Measurements from ENCODE around the gene GHRH. TPM values are rescaled to one million over a fixed set of nuclear protein-coding genes. Genes with fewer than 3 reads are reported as not detected.

The GHRH gene
- total RNA-seq, 1 donor from 2014 or later = not detected

GRCh38 chr20:37218441-37218840 lies 43.2 kb downstream of the GHRH start:
- H3K4me1 ChIP-seq = no peaks in the 10 kb centered on the region
- no peak overlapping the region for H3K27ac ChIP-seq
- H3K4me3 ChIP-seq = no peak overlapping the region
- intact Hi-C loops (cut with DNase I) = no loop called here
- ATAC-seq (no peak), DNase-seq (no peak)
- no peaks in the 10 kb centered on the region for H3K27me3 ChIP-seq (ENCODE audit: low read depth)
- TF ChIP-seq CTCF (IDR thresholded peaks at IDR 0.05) = no peak
- H3K9me3 ChIP-seq = no peaks in the 10 kb centered on the region
- peaks cover 80% of the 10 kb centered on the region for H3K36me3 ChIP-seq

GRCh38 chr20:37209661-37210314 lies 51.8 kb downstream of the GHRH start:
- no peak for DNase-seq

GRCh38 chr20:37209193-37209592 lies 52.4 kb downstream of the GHRH start:
- DNase-seq (no peak), ATAC-seq (no peak)
- H3K4me1 ChIP-seq = no peaks in the 10 kb centered on the region
- intact Hi-C loops (cut with DNase I) = loop anchor here (10.0 kb wide), 1 partner anchor 326 kb away; no protein-coding TSS in a partner anchor
- H3K9me3 ChIP-seq = no peaks in the 10 kb centered on the region
- no peak for TF ChIP-seq CTCF (IDR thresholded peaks at IDR 0.05)
- H3K4me3 ChIP-seq = no peak overlapping the region
- no peak overlapping the region for H3K27ac ChIP-seq
- H3K36me3 ChIP-seq = peaks cover 99% of the 10 kb centered on the region
- no peaks in the 10 kb centered on the region for H3K27me3 ChIP-seq (ENCODE audit: low read depth)

More at GRCh38 chr20:37209661-37210314, 51.8 kb downstream of the GHRH start:
- Histone ChIP-seq H3K9me3 (no peaks in the 10 kb centered on the region), H3K4me3 (no peak overlapping the region), H3K27me3 (ENCODE audit: low read depth) (no peaks in the 10 kb centered on the region), H3K36me3 (peaks cover 99% of the 10 kb centered on the region), H3K4me1 (no peaks in the 10 kb centered on the region), H3K27ac (no peak overlapping the region)
- no peak for TF ChIP-seq CTCF (IDR thresholded peaks at IDR 0.05)
- intact Hi-C loops (cut with DNase I) = loop anchor here (10.0 kb wide), 1 partner anchor 325 kb away; no protein-coding TSS in a partner anchor
- no peak for ATAC-seq

GRCh38 chr20:37207171-37207570 lies 54.4 kb downstream of the GHRH start:
- no peak overlapping the region for H3K4me3 ChIP-seq
- H3K27me3 ChIP-seq (ENCODE audit: low read depth) = no peaks in the 10 kb centered on the region
- no peak for TF ChIP-seq CTCF (IDR thresholded peaks at IDR 0.05)
- DNase-seq (no peak), ATAC-seq (no peak)
- H3K9me3 ChIP-seq = no peaks in the 10 kb centered on the region
- H3K27ac ChIP-seq = no peak overlapping the region
- intact Hi-C loops (cut with DNase I) = loop anchor here (10.0 kb wide), 1 partner anchor 328 kb away; no protein-coding TSS in a partner anchor
- peaks cover 99% of the 10 kb centered on the region for H3K36me3 ChIP-seq
- no peaks in the 10 kb centered on the region for H3K4me1 ChIP-seq

GRCh38 chr20:37205794-37206193 lies 55.8 kb downstream of the GHRH start:
- peaks cover 97% of the 10 kb centered on the region for H3K36me3 ChIP-seq
- H3K27ac ChIP-seq = no peak overlapping the region
- ATAC-seq (no peak), DNase-seq (no peak)
- no peaks in the 10 kb centered on the region for H3K4me1 ChIP-seq
- H3K4me3 ChIP-seq = no peak overlapping the region
- no peak for TF ChIP-seq CTCF (IDR thresholded peaks at IDR 0.05)
- no peaks in the 10 kb centered on the region for H3K27me3 ChIP-seq (ENCODE audit: low read depth)
- intact Hi-C loops (cut with DNase I) = loop anchor here (10.0 kb wide), 1 partner anchor 329 kb away; no protein-coding TSS in a partner anchor
- H3K9me3 ChIP-seq = no peaks in the 10 kb centered on the region
